GM21825 (cell line): ENCODE results near the gene ZNF787.

ENCODE experiments used
- ATAC-seq: cut with Tn5 transposase; IDR thresholded peaks from one replicate; pipeline ENCODE4 v1.9.1; 2021; ENCODE audit warnings: mild to moderate bottlenecking, moderate library complexity; ENCODE audit not compliant: unreplicated experiment

The ZNF787 gene

DNA sequence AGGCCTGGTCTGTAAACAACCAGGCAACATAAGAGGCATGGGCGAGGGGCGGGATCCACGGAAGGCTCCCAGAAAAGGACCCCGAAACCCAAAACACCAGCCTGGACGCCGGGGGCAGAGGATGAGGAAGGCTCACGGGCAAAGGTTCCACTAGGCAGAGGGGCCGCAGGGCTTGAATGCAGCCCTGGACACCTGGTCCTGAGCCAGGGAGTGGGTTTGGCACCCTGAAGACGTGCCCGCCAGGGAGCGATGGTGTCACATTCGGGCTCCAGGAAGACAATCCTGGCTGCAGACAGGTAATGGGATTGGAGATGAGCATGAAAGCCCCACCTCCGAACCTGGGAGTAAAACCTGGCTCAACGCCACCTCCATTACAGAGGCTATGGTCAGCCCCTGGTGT lies 31.8 kb downstream of the ZNF787 start:
- no peak for ATAC-seq

DNA sequence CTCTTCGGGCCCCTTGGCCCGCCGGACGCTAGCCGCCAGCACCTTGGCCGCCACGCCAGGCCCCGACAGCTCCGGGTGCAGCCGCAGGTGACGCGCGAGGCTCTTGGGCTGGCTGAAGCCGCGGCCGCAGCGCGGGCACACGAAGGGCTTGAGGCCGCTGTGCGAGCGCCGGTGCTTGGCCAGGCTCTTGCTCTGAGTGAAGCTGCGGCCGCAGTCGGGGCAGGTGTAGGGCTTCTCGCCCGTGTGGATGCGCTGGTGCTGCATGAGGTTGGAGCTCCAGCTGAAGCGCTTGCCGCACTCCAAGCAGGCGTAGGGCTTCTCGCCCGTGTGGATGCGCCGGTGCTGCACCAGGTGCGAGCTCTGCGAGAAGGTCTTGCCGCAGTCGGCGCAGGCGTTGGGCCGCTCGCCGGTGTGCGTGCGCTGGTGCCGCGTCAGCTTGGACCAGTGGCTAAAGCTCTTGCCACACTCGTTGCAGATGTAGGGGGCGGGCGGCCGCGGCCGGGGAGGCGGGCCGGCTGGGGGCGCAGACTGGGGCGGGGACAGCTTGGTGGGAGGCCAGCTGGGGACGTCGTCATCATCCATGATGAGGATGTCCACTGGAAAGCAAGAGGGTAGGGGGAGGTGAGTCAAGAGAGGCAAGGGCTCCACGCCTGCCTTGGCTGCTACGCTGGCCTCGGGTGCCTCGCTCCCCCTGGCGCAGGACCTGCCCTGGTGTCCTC lies 32.4 kb downstream of the ZNF787 start:
- no peak for ATAC-seq

DNA sequence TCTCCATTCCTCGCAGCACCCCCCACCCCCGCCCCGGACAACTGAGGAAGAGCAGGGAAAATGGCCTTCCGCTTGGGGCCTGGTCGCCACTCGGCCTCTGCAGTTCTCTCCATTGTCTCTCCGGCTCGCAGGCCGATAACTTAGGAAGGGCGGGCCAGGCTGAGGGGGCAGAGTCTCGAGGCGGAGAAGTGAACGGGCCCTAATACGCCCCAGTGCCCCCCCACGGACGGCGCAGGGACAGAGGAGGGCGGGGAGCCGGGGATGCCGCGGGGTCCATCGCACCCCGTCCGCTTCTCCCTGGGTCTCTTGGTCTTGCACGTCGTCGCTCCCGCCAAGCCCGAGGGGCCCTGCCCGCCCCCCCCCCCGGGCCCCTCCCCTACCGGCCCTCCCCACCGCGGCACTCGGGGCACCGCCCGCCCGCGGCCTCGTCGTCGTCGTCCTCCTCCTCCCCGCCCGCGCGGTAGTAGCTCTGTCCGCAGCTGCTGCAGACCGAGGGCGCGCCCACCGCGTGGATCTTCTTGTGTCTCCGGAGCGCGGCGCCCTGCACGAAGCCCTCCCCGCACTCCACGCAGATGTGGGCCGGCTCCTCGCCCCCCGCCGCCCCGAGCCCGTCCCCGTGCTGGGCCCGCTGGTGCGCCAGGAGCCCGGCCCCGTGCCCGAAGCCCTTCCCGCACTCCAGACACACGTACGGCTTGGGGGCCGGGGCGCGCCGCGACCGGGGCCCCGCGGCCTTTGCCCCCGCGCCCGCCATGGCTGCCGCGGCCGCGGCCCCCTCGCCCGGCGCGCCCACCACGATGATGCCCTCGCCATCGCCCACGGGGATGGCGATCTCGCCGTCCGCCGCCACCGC lies 33.2 kb downstream of the ZNF787 start:
- no peak for ATAC-seq

DNA sequence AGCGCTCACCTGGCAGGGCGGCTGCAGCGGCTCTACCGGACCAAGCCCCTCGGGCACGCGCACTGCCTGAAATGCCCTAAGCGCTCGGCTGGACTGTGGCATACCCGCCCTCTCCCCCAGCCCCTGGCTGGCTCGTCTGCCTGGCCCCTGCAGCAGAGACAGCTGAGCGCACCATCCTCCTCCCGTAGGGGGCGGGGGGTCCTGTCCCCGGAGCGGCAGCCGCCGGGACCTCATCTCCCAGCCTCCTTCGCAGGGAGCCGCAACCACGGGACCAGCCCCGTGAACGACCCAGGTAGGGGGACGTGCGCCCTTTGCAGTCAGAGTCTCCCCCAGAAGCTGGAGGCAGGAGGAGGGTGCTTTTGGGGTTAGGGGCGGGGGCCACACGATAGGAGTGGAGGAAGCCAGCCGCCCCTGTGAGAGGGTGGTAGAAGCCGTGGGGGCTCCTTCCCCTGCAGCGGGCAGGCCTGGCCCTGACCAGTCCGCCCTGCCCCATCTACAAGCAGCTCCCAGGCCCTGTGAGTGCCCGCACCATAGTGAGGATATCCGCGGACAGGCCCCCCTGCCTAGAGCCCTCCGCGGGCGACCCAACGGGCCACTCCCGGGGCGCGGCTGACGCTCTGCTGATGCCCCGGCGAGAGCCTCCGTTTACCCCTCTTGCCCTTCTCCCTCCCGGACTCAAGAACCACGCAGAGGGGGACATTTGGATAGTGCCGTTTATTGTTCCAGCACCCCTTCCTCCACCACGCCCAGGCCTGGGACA lies 34.2 kb downstream of the ZNF787 start:
- no peak for ATAC-seq

DNA sequence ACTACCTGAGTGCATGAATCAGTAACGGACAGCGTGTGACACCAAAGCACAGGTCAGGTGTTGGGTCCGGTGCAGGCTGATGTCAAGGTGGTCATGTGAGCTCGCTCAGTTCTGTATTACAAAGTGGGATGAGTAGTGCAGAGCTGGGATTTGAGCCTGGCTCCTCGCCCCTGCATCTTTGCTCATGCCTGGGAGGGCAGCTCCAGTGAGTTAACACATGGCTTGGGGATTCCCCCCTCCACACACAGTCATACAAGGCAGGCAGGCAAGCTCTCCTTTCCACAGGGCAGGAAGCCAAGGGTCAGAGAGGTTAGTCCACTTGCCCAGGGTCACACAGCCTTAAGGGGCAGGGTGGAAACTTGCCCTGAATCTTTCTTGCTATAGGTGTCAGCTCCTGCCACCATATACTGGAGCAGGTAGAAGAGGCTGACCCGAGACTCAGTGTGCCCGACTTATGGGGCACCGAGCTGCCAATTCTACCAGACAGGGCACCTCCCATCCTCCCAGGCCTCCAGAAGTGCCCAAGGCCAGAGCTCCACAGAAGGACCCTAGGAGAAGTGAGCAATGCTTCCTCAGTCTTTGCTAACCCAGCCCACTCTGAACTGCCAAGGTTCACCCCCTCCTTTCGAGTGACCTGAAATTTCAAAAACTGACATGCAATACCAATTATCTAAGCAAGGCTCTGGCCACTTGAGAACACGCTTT lies 35.4 kb downstream of the ZNF787 start:
- no peak for ATAC-seq

DNA sequence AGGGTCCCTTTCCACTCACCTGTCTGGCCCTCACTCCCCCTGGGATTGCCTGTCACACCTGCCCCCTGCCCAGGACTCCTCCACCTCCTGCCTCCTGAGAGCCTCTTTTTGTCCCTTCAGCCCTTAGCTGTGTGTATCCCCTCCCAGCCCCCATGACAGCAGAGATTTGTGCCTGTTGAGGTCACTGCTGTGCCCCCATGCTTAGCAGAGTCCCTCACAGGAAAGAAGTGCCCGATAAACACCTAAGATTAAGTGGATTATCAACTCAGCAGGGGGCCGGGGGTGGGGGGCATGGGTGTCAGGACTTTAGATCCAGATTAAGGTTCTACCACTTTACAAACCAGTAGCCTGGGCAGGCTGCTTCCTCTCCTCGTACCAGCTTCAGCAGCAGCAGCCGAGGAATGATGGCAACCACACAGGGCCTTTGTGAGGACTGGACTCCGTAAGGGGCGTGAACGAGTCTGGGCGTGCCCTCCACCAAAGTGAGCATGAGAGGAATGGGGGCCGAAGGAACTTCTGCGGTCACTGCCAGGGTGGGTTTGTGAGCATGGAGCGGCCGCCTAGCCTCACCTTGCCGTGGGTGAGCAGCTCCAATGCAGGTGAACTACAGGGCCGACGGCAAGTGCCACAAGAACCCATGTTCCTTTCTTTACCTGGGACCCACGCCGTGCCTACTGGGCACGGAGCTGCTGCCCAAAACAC lies 36.1 kb downstream of the ZNF787 start:
- ATAC-seq = no peak

DNA sequence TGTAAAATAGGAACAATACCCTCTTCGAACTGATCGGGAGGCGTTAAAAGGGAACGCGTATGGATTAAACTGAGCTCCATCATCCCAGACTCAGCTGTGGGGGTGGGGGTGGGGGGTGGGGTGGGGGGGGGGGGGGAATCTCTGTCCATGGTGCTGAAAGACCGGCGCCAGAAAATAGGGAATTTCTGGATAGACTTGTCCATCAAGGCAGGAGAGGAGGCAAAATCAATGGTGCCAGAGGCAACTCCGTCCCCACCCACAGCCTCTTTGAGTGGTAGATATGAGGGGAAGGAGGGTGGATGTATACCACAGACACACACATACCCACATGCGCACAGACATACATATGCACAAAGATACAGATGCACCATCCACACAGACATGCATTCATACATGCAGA lies 37.4 kb downstream of the ZNF787 start:
- no peak for ATAC-seq

DNA sequence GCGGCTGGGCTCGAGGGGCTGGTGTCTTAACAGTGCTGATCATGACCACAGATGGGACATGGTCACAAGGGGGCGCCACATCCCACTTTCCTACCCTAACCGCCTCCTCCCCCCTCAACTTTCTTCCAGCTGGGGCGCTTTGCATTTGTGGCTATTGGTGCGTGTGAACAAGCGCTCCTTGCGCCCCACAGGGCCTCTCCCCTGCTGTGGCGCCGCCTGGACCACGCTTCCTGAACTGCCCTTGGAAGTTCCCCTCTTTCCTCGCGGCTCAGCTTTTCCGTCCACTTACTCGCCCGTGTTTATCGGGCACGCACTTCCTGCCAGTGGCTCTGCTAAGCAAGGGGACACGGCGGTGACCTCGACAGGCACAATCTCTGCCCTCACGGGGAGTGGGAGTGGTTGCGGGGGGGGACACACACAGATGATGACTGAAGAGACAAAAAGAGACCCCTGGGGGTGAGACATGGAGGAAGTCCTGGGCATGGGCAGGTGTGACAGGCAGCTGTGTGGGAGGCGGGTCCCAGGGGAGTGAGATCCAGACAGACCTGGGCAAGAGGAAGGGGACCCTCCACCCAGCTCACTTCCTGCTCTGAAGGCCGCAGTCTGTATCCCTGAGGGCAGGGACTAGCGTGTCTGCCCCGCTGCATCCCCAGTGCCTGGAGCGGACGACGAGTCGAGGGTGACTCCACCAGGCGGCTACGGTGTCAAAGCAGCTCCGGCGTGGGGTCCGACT lies 40.3 kb downstream of the ZNF787 start:
- peak; percentile 74 for ATAC-seq

DNA sequence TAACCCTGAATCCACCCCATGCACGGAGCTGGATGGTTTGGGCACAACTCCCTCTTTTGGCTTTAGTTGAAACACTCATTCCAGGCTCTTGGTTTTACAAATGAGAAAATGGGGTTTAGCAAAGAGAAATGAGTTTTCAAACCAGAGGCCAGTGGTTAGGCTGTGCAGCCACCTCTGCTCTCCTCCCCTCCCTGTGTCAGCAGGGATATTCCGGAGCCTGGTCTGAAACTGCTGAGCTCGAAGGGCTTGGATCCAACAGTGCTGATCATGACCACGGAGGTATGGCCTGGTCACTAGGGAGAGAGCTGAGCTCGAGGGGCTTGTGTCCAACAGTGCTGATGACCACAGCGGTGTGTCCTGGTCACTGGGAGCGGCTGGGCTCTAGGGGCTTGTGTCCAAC lies 41.5 kb downstream of the ZNF787 start:
- ATAC-seq = no peak

DNA sequence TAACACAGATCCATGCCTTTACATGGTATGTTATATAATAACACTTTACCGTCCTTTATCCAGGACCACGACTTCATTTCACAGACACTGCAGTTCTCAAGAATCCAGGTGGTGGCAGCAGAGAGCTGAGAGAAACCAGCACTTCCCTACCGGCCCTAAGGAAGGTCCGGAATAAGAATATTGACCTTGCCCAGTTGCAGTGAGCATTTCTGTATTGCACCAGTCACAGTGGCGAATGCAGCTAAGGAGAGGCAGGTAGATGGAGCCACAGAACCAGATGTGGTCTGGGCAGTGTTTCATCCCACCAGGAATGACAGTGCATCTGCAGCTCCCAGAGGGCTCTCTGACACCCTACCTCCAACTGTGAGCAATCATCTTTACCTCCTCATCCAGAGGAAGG lies 44.6 kb downstream of the ZNF787 start:
- ATAC-seq = no peak

DNA sequence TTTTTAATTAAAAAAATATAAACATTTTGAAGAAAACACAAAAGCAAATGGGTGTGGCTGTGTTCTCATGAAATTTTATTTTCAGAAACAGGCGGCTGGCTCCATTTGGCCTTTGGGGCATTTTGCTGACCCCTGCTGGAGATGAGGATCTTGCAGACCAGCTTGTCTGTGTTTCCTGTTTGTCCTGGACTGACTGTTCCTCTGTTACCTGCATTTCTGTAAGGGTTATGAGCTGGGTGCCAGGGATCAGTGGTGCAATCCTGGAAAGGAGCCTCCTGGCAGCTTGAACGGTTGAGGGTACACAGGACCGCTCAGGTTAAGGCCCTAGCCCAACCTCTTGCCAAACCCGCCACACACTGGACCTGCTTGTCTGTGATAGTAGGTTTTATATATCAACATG lies 49.9 kb downstream of the ZNF787 start:
- ATAC-seq = no peak

DNA sequence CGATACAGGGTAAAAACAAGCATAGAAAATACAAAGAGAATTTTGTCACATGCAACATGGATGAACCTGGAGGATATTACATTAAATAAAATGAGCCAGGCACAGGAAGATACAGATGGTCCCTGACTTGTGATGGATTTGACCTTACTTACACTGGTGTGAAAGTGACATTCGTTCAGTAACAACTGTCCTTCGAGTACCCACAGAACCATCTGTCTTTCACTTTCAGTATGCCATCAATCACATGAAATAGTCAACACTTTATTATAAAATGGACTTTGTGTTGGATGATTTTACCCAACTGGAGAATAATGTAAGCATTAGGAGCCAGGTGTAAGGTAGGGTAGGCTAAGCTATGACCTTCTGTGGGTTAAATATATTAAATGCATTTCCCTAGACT lies 51.5 kb downstream of the ZNF787 start:
- ATAC-seq = no peak

DNA sequence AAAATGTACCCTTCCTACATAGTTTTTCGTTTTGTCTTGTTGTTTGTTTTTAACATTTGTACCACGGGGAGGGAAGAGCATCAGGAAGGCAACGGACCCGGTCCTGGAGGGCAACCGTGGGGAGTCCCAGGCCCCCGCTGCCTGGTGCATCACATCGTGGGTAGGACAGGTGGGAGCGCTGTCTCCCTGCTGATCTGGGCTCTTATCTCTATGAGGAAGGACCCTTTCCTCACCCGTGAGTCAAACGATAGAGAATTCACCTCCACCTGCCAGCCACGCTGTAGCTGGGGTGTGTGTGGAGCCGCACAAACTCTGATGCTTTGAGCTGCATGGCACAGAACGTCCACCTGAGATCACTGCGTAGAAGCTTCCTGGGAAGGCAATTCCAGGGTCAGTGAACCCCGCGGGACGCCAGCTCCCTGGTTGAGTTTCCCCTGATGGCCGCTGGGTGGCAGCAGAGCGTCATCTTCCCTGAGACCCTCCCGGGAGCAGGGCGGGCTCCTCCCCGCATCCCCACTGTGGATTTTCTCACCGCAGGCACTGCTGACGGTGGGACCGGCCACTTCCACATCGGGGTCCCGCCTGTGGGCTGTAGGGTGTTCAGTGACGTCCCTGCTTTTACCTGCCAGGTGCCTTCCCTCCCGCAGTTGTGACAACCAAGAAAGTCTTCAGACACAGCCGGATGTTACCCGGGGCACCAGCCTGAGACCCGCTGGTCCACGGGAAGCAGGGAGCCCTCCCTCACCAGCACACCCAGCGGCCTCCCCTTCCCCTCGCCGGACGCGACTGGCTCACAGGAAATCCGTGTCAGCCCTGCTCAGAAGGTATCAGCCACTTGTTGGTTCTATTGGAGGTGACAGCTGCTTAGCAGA lies 54.7 kb downstream of the ZNF787 start:
- ATAC-seq = no peak

DNA sequence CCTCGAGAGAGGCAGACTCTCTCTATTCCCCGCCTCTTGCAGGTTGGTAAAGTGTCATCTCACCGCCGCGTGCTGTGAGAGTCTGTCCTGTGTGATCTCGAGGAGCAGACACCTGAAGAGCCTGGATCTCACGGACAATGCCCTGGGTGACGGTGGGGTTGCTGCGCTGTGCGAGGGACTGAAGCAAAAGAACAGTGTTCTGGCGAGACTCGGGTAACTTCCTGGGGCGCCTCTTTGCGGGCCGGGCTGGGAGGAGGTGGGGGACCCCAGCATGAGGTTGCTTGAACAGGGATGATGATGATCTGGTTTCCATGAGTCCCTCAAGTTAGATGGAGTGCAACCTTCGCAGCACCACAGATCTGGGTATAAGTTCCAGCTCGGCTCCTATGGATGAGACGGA lies 67.5 kb downstream of the ZNF787 start:
- no peak for ATAC-seq
